ENCODE data around the gene TRDMT1. TPM values are rescaled to one million over a fixed set of nuclear protein-coding genes. Genes with fewer than 3 reads are reported as not detected.

Gene TRDMT1
- total RNA-seq, 2 donors from 2014 or later, result 3.3 to 6.7 TPM

GRCh38 chr10:17236468-17237148 is 35.1 kb upstream of the TRDMT1 start:
- H3K27ac Mint-ChIP-seq, result peak overlapping the region; percentile 70
- peaks cover 70% of the 10 kb centered on the region for H3K36me3 Mint-ChIP-seq (ENCODE audit: low read depth)
- H3K27me3 Mint-ChIP-seq, result no peaks in the 10 kb centered on the region
- no peak for ATAC-seq (replicated peaks)
- peak overlapping the region; percentile 55 for H3K4me3 Mint-ChIP-seq
- no peaks in the 10 kb centered on the region for H3K9me3 Mint-ChIP-seq
- peaks cover 12% of the 10 kb centered on the region for H3K4me1 Mint-ChIP-seq

GRCh38 chr10:17235136-17235535 is 33.7 kb upstream of the TRDMT1 start:
- Mint-ChIP-seq H3K27me3 (no peaks in the 10 kb centered on the region), H3K4me1 (peaks cover 12% of the 10 kb centered on the region), H3K4me3 (peak overlapping the region; percentile 55), H3K9me3 (no peaks in the 10 kb centered on the region), H3K27ac (peak overlapping the region; percentile 38), H3K36me3 (ENCODE audit: low read depth) (peaks cover 85% of the 10 kb centered on the region)
- no peak for ATAC-seq (replicated peaks)

GRCh38 chr10:17234431-17234945 is 33.0 kb upstream of the TRDMT1 start:
- Mint-ChIP-seq H3K4me3 (peak overlapping the region; percentile 55), H3K36me3 (ENCODE audit: low read depth) (peaks cover 91% of the 10 kb centered on the region), H3K4me1 (peaks cover 12% of the 10 kb centered on the region), H3K27me3 (no peaks in the 10 kb centered on the region), H3K27ac (peak overlapping the region; percentile 50), H3K9me3 (no peaks in the 10 kb centered on the region)
- ATAC-seq (replicated peaks), result no peak

GRCh38 chr10:17233286-17233991 is 32.0 kb upstream of the TRDMT1 start:
- H3K9me3 Mint-ChIP-seq, result no peaks in the 10 kb centered on the region
- H3K4me1 Mint-ChIP-seq, result peaks cover 12% of the 10 kb centered on the region
- H3K4me3 Mint-ChIP-seq, result peak overlapping the region; percentile 43
- no peak overlapping the region for H3K27ac Mint-ChIP-seq
- ATAC-seq (replicated peaks), result no peak
- peaks cover 100% of the 10 kb centered on the region for H3K36me3 Mint-ChIP-seq (ENCODE audit: low read depth)
- no peaks in the 10 kb centered on the region for H3K27me3 Mint-ChIP-seq

DNA sequence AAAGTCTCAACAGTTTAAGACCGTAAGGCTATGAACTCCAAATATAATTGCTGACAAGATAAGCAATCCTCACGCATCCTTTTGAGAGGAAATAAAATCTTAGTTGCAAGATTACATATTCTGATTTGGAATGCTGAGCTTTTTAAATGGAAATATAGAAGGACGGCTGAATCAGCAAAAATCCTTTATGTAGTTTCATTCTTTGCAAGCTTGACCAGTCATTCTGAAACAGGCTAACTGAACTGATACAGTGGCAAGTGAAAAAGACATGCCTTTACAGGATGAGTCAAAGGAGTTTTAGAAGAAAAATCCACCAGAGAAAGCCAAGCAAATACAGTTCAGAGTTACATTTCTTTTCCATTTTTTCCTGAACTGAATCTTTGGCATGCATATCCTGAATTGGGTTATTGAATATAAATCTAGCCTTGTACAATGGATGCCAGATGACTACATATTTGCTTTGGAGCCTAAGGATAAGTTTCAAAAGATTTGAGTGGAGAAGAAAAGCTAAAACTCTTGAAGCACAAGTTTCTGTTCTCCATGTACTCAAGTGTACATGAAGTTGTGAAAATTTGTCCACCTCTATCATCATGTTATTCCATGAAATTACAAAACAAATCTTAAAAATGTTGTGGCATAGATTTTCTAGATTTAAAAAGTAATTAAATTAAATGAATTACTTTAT is 30.9 kb upstream of the TRDMT1 start:
- H3K27ac Mint-ChIP-seq, result peak overlapping the region; percentile 97
- ATAC-seq (replicated peaks), result no peak
- H3K9me3 Mint-ChIP-seq, result no peaks in the 10 kb centered on the region
- H3K27me3 Mint-ChIP-seq, result no peaks in the 10 kb centered on the region
- H3K36me3 Mint-ChIP-seq (ENCODE audit: low read depth), result peaks cover 100% of the 10 kb centered on the region
- H3K4me1 Mint-ChIP-seq, result peaks cover 18% of the 10 kb centered on the region
- peak overlapping the region; percentile 87 for H3K4me3 Mint-ChIP-seq

- H3K9me3 Mint-ChIP-seq, result no peaks in the 10 kb centered on the region
- no peak for ATAC-seq (replicated peaks)
- peak overlapping the region; percentile 97 for H3K27ac Mint-ChIP-seq
- H3K4me3 Mint-ChIP-seq, result peak overlapping the region; percentile 87
- peaks cover 25% of the 10 kb centered on the region for H3K4me1 Mint-ChIP-seq
- no peaks in the 10 kb centered on the region for H3K27me3 Mint-ChIP-seq
- peaks cover 97% of the 10 kb centered on the region for H3K36me3 Mint-ChIP-seq (ENCODE audit: low read depth)
Observed at GRCh38 chr10:17231788-17232187, 30.3 kb upstream of the TRDMT1 start.

- peak overlapping the region; percentile 87 for H3K4me3 Mint-ChIP-seq
- peak; percentile 54 for ATAC-seq (replicated peaks)
- H3K27ac Mint-ChIP-seq, result peak overlapping the region; percentile 97
- H3K36me3 Mint-ChIP-seq (ENCODE audit: low read depth), result peaks cover 81% of the 10 kb centered on the region
- no peaks in the 10 kb centered on the region for H3K9me3 Mint-ChIP-seq
- H3K27me3 Mint-ChIP-seq, result no peaks in the 10 kb centered on the region
- peaks cover 31% of the 10 kb centered on the region for H3K4me1 Mint-ChIP-seq
Observed at GRCh38 chr10:17229967-17230682, 28.7 kb upstream of the TRDMT1 start.

DNA sequence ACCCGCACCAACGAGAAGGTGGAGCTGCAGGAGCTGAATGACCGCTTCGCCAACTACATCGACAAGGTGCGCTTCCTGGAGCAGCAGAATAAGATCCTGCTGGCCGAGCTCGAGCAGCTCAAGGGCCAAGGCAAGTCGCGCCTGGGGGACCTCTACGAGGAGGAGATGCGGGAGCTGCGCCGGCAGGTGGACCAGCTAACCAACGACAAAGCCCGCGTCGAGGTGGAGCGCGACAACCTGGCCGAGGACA is 28.2 kb upstream of the TRDMT1 start:
- Mint-ChIP-seq H3K4me3 (peak overlapping the region; percentile 87), H3K4me1 (peaks cover 33% of the 10 kb centered on the region), H3K9me3 (no peaks in the 10 kb centered on the region), H3K27ac (peak overlapping the region; percentile 97), H3K36me3 (ENCODE audit: low read depth) (peaks cover 76% of the 10 kb centered on the region), H3K27me3 (no peaks in the 10 kb centered on the region)
- no peak for ATAC-seq (replicated peaks)

DNA sequence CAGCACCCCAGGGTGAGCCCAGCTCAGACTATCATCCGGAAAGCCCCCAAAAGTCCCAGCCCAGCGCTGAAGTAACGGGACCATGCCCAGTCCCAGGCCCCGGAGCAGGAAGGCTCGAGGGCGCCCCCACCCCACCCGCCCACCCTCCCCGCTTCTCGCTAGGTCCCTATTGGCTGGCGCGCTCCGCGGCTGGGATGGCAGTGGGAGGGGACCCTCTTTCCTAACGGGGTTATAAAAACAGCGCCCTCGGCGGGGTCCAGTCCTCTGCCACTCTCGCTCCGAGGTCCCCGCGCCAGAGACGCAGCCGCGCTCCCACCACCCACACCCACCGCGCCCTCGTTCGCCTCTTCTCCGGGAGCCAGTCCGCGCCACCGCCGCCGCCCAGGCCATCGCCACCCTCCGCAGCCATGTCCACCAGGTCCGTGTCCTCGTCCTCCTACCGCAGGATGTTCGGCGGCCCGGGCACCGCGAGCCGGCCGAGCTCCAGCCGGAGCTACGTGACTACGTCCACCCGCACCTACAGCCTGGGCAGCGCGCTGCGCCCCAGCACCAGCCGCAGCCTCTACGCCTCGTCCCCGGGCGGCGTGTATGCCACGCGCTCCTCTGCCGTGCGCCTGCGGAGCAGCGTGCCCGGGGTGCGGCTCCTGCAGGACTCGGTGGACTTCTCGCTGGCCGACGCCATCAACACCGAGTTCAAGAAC is 27.7 kb upstream of the TRDMT1 start:
- Mint-ChIP-seq H3K27ac (peak overlapping the region; percentile 97), H3K4me1 (peaks cover 29% of the 10 kb centered on the region), H3K36me3 (ENCODE audit: low read depth) (peaks cover 71% of the 10 kb centered on the region), H3K9me3 (no peaks in the 10 kb centered on the region), H3K27me3 (no peaks in the 10 kb centered on the region), H3K4me3 (peak overlapping the region; percentile 87)
- peak; percentile 34 for ATAC-seq (replicated peaks)

GRCh38 chr10:17228091-17229015 is 26.9 kb upstream of the TRDMT1 start, which contains the start of gene VIM:
Gene VIM (plus strand): TSS chr10:17228241. CDS start chr10:17229423, 1,182 bp downstream.
- Mint-ChIP-seq H3K27ac (peak within 1 kb of the TSS; percentile 97), H3K4me3 (peak within 1 kb of the TSS; percentile 87), H3K36me3 (ENCODE audit: low read depth) (peaks cover 63% of the 10 kb centered on the region), H3K9me3 (no peaks in the 10 kb centered on the region), H3K4me1 (peaks cover 28% of the 10 kb centered on the region), H3K27me3 (no peaks in the 10 kb centered on the region)
- peak; percentile 62 for ATAC-seq (replicated peaks)

- Mint-ChIP-seq H3K4me1 (peaks cover 28% of the 10 kb centered on the region), H3K27ac (peak overlapping the region; percentile 97), H3K27me3 (no peaks in the 10 kb centered on the region), H3K9me3 (no peaks in the 10 kb centered on the region), H3K4me3 (peak overlapping the region; percentile 87), H3K36me3 (ENCODE audit: low read depth) (peaks cover 55% of the 10 kb centered on the region)
- peak; percentile 43 for ATAC-seq (replicated peaks)
Observed at GRCh38 chr10:17227367-17228090, 26.1 kb upstream of the TRDMT1 start.

GRCh38 chr10:17226891-17227303 is 25.4 kb upstream of the TRDMT1 start:
- no peaks in the 10 kb centered on the region for H3K27me3 Mint-ChIP-seq
- H3K4me1 Mint-ChIP-seq, result peaks cover 33% of the 10 kb centered on the region
- no peak for ATAC-seq (replicated peaks)
- peaks cover 48% of the 10 kb centered on the region for H3K36me3 Mint-ChIP-seq (ENCODE audit: low read depth)
- H3K27ac Mint-ChIP-seq, result peak overlapping the region; percentile 97
- peak overlapping the region; percentile 87 for H3K4me3 Mint-ChIP-seq
- no peaks in the 10 kb centered on the region for H3K9me3 Mint-ChIP-seq

All from activated T-helper 17 cell treated with anti-CD3 and anti-CD28 coated beads, Interleukin-2, amount 50 U/mL, for 72 hours (primary cell).